ENCODE measurements around the gene ADRM1. TPM values are rescaled to one million over a fixed set of nuclear protein-coding genes. Genes with fewer than 3 reads are reported as not detected.

The ADRM1 gene
- total RNA-seq, 6 donors from 2014 or later = 57.6 to 158 (median 91.6) TPM

DNA sequence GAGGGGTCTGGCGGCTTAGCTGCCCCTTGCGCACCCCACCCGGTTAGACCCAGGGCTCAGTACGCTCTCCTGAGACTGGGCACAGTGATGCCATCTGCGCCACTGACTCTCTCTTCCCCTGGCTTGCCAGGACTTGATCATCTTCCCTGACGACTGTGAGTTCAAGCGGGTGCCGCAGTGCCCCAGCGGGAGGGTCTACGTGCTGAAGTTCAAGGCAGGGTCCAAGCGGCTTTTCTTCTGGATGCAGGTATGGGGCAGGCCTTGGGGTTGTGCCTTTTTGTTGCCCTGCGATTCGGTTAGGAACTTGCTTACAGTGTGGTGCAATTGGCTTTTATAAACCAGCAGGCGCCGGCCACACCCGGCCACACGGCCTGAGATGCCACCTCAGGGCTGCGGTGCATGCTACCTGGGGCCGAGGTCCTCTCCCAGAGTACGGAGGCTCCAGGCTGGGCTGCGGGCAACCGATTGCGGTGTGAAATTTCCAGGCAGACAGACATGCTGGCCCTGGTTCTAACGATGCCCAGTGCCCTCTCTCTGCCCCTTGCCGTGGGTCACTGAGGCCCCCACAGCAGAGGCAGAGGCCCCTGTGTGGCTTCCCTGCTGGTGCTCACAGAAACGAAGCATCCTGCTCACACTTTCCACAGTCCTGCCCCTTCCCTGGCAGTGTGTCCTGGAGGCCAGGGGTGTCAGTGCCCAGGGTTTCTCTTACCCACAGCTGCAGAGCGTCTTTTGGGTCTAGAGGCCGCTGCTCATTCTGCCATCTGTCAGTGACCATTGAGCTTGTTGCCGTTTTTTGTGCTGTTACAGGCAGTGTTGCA lies 1.7 kb downstream of the ADRM1 start:
- peaks cover 34 to 57% (median 47%) of the 10 kb centered on the region in 4 donors for H3K36me3 ChIP-seq
- peak in 1 of 2 donors; percentile 79 for DNase-seq
- no peak for TF ChIP-seq POLR2AphosphoS5 (IDR thresholded peaks at IDR 0.05)
- no peak for TF ChIP-seq EP300 (IDR thresholded peaks at IDR 0.05)
- no peak for TF ChIP-seq POLR2A (IDR thresholded peaks at IDR 0.05)
- TF ChIP-seq CTCF (IDR thresholded peaks at IDR 0.05) = no peak
- peak overlapping the region; percentile 5 to 99 (median 90) for H3K4me3 ChIP-seq
- ATAC-seq (ENCODE audit: low FRiP score in 2 of 2) = no peak
- peak overlapping the region; percentile 97 to 99 (median 98) for H3K27ac ChIP-seq
- H3K27me3 ChIP-seq = no peaks in the 10 kb centered on the region
- no peaks in the 10 kb centered on the region for H3K9me3 ChIP-seq
- WGBS, 2 donors = 66 to 79% methylated on average over 8 to 29 of the region's 29 CpGs
- peaks cover 22 to 41% (median 26%) of the 10 kb centered on the region in 4 donors for H3K4me1 ChIP-seq

- Histone ChIP-seq H3K4me3 (peak overlapping the region in 1 of 4 donors; percentile 99), H3K4me1 (peaks cover 22 to 41% (median 26%) of the 10 kb centered on the region in 4 donors), H3K27me3 (no peaks in the 10 kb centered on the region), H3K27ac (peak overlapping the region in 2 of 4 donors; percentile 97 to 99), H3K9me3 (no peaks in the 10 kb centered on the region), H3K36me3 (peaks cover 37 to 64% (median 53%) of the 10 kb centered on the region in 4 donors)
- ATAC-seq (ENCODE audit: low FRiP score in 2 of 2) (no peak), DNase-seq (no peak)
- no peak for TF ChIP-seq POLR2A (IDR thresholded peaks at IDR 0.05)
- TF ChIP-seq POLR2AphosphoS5 (IDR thresholded peaks at IDR 0.05) = no peak
- TF ChIP-seq EP300 (IDR thresholded peaks at IDR 0.05) = no peak
- TF ChIP-seq CTCF (IDR thresholded peaks at IDR 0.05) = no peak
- 81 to 82% methylated on average over 18 of the region's 18 CpGs for WGBS, 2 donors
Observed at GRCh38 chr20:62305149-62305764, 2.5 kb downstream of the ADRM1 start.

GRCh38 chr20:62305765-62306413 lies 3.1 kb downstream of the ADRM1 start:
- no peak for ATAC-seq (ENCODE audit: low FRiP score in 2 of 2)
- no peaks in the 10 kb centered on the region for H3K27me3 ChIP-seq
- 87 to 88% methylated on average over 22 to 26 of the region's 33 CpGs for WGBS, 2 donors
- TF ChIP-seq EP300 (IDR thresholded peaks at IDR 0.05) (no peak), POLR2AphosphoS5 (IDR thresholded peaks at IDR 0.05) (no peak), CTCF (IDR thresholded peaks at IDR 0.05) (no peak), POLR2A (IDR thresholded peaks at IDR 0.05) (no peak)
- no peaks in the 10 kb centered on the region for H3K9me3 ChIP-seq
- peaks cover 44 to 71% (median 59%) of the 10 kb centered on the region in 4 donors for H3K36me3 ChIP-seq
- H3K4me3 ChIP-seq = peak overlapping the region in 1 of 4 donors; percentile 99
- no peak overlapping the region for H3K27ac ChIP-seq
- peaks cover 22 to 41% (median 26%) of the 10 kb centered on the region in 4 donors for H3K4me1 ChIP-seq
- peak in 1 of 2 donors; percentile 63 for DNase-seq

- H3K9me3 ChIP-seq = no peaks in the 10 kb centered on the region
- peaks cover 22 to 39% (median 25%) of the 10 kb centered on the region in 4 donors for H3K4me1 ChIP-seq
- ATAC-seq (ENCODE audit: low FRiP score in 2 of 2) = no peak
- peak overlapping the region in 2 of 4 donors; percentile 8 to 24 for H3K27ac ChIP-seq
- H3K27me3 ChIP-seq = no peaks in the 10 kb centered on the region
- peak in 1 of 2 donors; percentile 78 for DNase-seq
- H3K4me3 ChIP-seq = no peak overlapping the region
- TF ChIP-seq CTCF (IDR thresholded peaks at IDR 0.05) (no peak), POLR2A (IDR thresholded peaks at IDR 0.05) (no peak), EP300 (IDR thresholded peaks at IDR 0.05) (no peak), POLR2AphosphoS5 (IDR thresholded peaks at IDR 0.05) (no peak)
- 84 to 94% methylated on average over 16 to 27 of the region's 27 CpGs for WGBS, 2 donors
- peaks cover 48 to 78% (median 66%) of the 10 kb centered on the region in 4 donors for H3K36me3 ChIP-seq
Observed at GRCh38 chr20:62306414-62307187, 3.8 kb downstream of the ADRM1 start.
